Gastroesophageal sphincter (tissue), 3 donors: ENCODE results near the gene SMAD6.

Experiments used
- EP300 ChIP-seq: sonication (generic); formaldehyde crosslinking; IDR thresholded peaks from one replicate; pipeline ENCODE4 v1.6.1; 2017; ENCODE audit warnings: antibody characterized with exemption, mild to moderate bottlenecking
- POLR2A ChIP-seq, 2 donors: fragments of 450-650 bp; IDR thresholded peaks; one replicate each; pipeline ENCODE4 v1.6.1; 2017; ENCODE audit warnings: antibody characterized with exemption in 2 of 2, mild to moderate bottlenecking in 2 of 2, moderate library complexity in 1 of 2
- TF ChIP-seq, protein P1 (sequence below), 4 experiments: fragments of 200-600 bp in 2 of 4; fragments of 450-650 bp in 2 of 4; sonication (generic) in 1 of 4; IDR thresholded peaks; one replicate each; pipeline ENCODE4 v1.5.1; 2017 to 2019; ENCODE audit warnings: antibody characterized with exemption in 4 of 4, mild to moderate bottlenecking in 2 of 4, moderate library complexity in 2 of 4

DNA sequence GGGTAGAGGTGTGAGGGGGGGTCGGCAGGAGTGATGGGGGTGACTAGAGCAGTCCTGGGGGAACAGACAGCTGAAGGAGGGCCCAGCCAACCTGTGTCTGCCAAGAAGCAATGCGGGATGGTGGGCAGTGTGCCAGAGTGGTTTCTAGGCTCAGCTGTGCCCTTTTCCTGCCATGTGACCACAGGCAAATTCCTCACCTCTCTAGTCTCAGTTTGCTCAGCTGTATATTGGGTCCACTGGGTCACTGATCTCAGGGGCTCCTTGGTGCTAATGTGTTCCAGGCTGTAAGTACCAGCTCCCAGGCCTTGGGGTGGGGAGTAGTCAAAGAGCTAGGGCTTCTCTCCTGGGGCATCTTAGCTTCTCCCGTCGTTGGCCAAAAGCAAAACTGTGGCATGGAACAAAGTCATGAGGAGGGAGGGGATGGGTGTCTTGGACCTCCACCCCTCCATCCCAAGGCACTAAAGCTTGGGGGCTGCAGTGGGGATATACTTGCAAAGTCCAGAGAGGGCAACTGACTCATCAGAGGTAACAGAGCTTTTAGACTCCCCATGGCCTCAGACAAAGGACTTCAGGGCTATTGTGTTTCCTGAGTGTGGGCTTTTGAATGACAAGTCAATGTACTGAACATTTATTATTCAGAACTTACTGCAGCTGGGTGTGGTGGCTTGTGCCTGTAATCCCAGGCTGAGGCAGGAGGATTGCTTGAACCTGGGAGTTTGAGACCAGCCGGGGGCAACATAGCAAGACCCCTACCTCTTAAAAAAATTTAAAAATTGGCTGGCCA, 20.9 kb downstream of the SMAD6 start:
- TF ChIP-seq, protein P1, sequence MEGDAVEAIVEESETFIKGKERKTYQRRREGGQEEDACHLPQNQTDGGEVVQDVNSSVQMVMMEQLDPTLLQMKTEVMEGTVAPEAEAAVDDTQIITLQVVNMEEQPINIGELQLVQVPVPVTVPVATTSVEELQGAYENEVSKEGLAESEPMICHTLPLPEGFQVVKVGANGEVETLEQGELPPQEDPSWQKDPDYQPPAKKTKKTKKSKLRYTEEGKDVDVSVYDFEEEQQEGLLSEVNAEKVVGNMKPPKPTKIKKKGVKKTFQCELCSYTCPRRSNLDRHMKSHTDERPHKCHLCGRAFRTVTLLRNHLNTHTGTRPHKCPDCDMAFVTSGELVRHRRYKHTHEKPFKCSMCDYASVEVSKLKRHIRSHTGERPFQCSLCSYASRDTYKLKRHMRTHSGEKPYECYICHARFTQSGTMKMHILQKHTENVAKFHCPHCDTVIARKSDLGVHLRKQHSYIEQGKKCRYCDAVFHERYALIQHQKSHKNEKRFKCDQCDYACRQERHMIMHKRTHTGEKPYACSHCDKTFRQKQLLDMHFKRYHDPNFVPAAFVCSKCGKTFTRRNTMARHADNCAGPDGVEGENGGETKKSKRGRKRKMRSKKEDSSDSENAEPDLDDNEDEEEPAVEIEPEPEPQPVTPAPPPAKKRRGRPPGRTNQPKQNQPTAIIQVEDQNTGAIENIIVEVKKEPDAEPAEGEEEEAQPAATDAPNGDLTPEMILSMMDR (IDR thresholded peaks at IDR 0.05) = no peak
- no peak for TF ChIP-seq EP300
- no peak for TF ChIP-seq POLR2A (IDR thresholded peaks at IDR 0.05)
